HCT116 (cell line): Measurements from ENCODE around the gene STK24. TPM values are rescaled to one million over a fixed set of nuclear protein-coding genes. Genes with fewer than 3 reads are reported as not detected.

Experiments
- ATAC-seq: fragments of 200-7000 bp; cut with Tn5 transposase; 2 replicates; pipeline ENCODE4 v1.9.1; 2020; ENCODE audit warnings: mild to moderate bottlenecking, moderate library complexity
- BruUV-seq: library from RNA; stranded (reverse); fragments of 400-500 nt; replicated peaks from 2 replicates; lab custom pipeline; 2021; lab: Mats Ljungman, UMichigan
- CTCF ChIA-PET: fragments of 300-600 bp; sonication (Branson Sonifier 250); formaldehyde crosslinking; loops from one replicate; lab custom pipeline; 2021; ENCODE audit warnings: antibody characterized with exemption; lab: Charles Lee
- POLR2A ChIA-PET: fragments of 300-600, 350-600 bp; sonication (Branson Sonifier 250); formaldehyde crosslinking; loops from one replicate; lab custom pipeline; 2021; ENCODE audit warnings: antibody characterized with exemption; lab: Charles Lee
- RAD21 ChIA-PET, 2 experiments: fragments of 300-600 bp; sonication (Branson Sonifier 250); formaldehyde crosslinking; loops; one replicate each; lab custom pipeline; 2023; ENCODE audit warnings: low total read pairs in 2 of 2; ENCODE audit not compliant: uncharacterized antibody in 2 of 2, unreplicated experiment in 2 of 2, low non-redundant PET in 1 of 2; lab: Charles Lee
- DNase-seq: peaks from one replicate; pipeline ENCODE4 v3.0.0-alpha.2; 2010; ENCODE audit warnings: low read depth, low spot score
- H2AFZ ChIP-seq: fragments of 200-600 bp; shearing (Covaris generic), sonication (generic); 2 replicates; pipeline ENCODE4 v1.6.1; 2017; ENCODE audit warnings: low read depth, mixed run types, mixed read lengths, antibody characterized with exemption, low read length; ENCODE audit not compliant: poor library complexity, severe bottlenecking
- H3K27ac ChIP-seq: 2 replicates; pipeline ENCODE4 v1.5.1; 2012; ENCODE audit warnings: low read depth, low read length
- H3K27me3 ChIP-seq: fragments of 200-600 bp; sonication (generic); 2 replicates; pipeline ENCODE4 v1.6.1; 2016; ENCODE audit warnings: mixed run types, low read length, mixed read lengths; ENCODE audit not compliant: insufficient read depth
- H3K36me3 ChIP-seq, 2 experiments: fragments of 200-500 bp in 1 of 2; fragments of 200-600 bp in 1 of 2; sonication (Bioruptor generic) in 1 of 2; sonication (generic) in 1 of 2; 2 replicates each; pipeline versions ENCODE4 v1.5.1 to v1.6.1; 2014 to 2016; ENCODE audit warnings: low read length in 2 of 2, inconsistent platforms in 1 of 2, mixed read lengths in 1 of 2, mixed run types in 1 of 2; ENCODE audit not compliant: insufficient read depth in 2 of 2, control insufficient read depth in 1 of 2
- H3K4me1 ChIP-seq, 2 experiments: fragments of 200-600 bp in 1 of 2; sonication (generic) in 1 of 2; 2 replicates each; pipeline versions ENCODE4 v1.5.1 to v1.6.1; 2012 to 2017; ENCODE audit warnings: low read length in 2 of 2, inconsistent platforms in 1 of 2, mild to moderate bottlenecking in 1 of 2, mixed read lengths in 1 of 2, mixed run types in 1 of 2, moderate library complexity in 1 of 2; ENCODE audit not compliant: insufficient read depth in 2 of 2, control insufficient read depth in 1 of 2
- H3K4me2 ChIP-seq: fragments of 200-600 bp; sonication (generic); 2 replicates; pipeline ENCODE4 v1.6.1; 2017; ENCODE audit warnings: mixed run types, low read length, mixed read lengths
- H3K4me3 ChIP-seq, 2 experiments: fragments of 200-600 bp in 1 of 2; sonication (generic) in 1 of 2; replicated peaks in 1 of 2; 2 replicates each; pipeline ENCODE4 v1.5.1; 2011 to 2016; ENCODE audit warnings: low read length in 2 of 2, control low read depth in 1 of 2, low read depth in 1 of 2, mild to moderate bottlenecking in 1 of 2, mixed read lengths in 1 of 2, mixed run types in 1 of 2
- H3K79me2 ChIP-seq: fragments of 200-600 bp; sonication (generic); 2 replicates; pipeline ENCODE4 v1.6.1; 2017; ENCODE audit warnings: mild to moderate bottlenecking, mixed run types, low read length, moderate library complexity, mixed read lengths; ENCODE audit not compliant: insufficient read depth
- H3K9ac ChIP-seq: fragments of 200-600 bp; sonication (generic); 2 replicates; pipeline ENCODE4 v1.6.1; 2016; ENCODE audit warnings: low read length, mixed read lengths
- H3K9me2 ChIP-seq: fragments of 200-600 bp; sonication (generic), shearing (Covaris generic); 2 replicates; pipeline ENCODE4 v1.6.1; 2017; ENCODE audit warnings: mixed run types, mild to moderate bottlenecking, moderate library complexity; ENCODE audit not compliant: insufficient read depth
- H3K9me3 ChIP-seq, 2 experiments: fragments of 200-500 bp in 1 of 2; fragments of 200-600 bp in 1 of 2; sonication (Bioruptor generic) in 1 of 2; sonication (generic) in 1 of 2; 2 replicates each; pipeline ENCODE4 v1.6.1; 2014 to 2017; ENCODE audit warnings: low read length in 2 of 2, mixed read lengths in 2 of 2, inconsistent platforms in 1 of 2, low read depth in 1 of 2, mild to moderate bottlenecking in 1 of 2, mixed run types in 1 of 2, moderate library complexity in 1 of 2; ENCODE audit not compliant: control insufficient read depth in 1 of 2, insufficient read depth in 1 of 2
- H4K20me1 ChIP-seq: fragments of 200-600 bp; sonication (generic), shearing (Covaris generic); 2 replicates; pipeline ENCODE4 v1.6.1; 2017; ENCODE audit warnings: mixed run types, mild to moderate bottlenecking, moderate library complexity; ENCODE audit not compliant: insufficient read depth
- CBX3 ChIP-seq: IDR thresholded peaks from 2 replicates; pipeline ENCODE4 v1.6.1; 2012; ENCODE audit warnings: low read depth
- CEBPB ChIP-seq: IDR thresholded peaks from 2 replicates; pipeline ENCODE4 v1.6.1; 2012; ENCODE audit warnings: low read depth
- CTCF ChIP-seq, 3 experiments: fragments of 200-600 bp in 1 of 3; sonication (generic) in 1 of 3; IDR thresholded peaks in 2 of 3; conservative IDR thresholded peaks in 1 of 3; 2 replicates each; pipeline ENCODE4 v1.5.1; 2012 to 2017; ENCODE audit warnings: low read depth in 2 of 3, low read length in 2 of 3, antibody characterized with exemption in 1 of 3, borderline replicate concordance in 1 of 3, control low read depth in 1 of 3, mild to moderate bottlenecking in 1 of 3, mixed read lengths in 1 of 3, mixed run types in 1 of 3, moderate library complexity in 1 of 3; ENCODE audit not compliant: insufficient read depth in 1 of 3
- EZH2phosphoT487 ChIP-seq: fragments of 200-600 bp; IDR thresholded peaks from 2 replicates; pipeline ENCODE4 v1.6.1; 2018; ENCODE audit warnings: antibody characterized with exemption, borderline replicate concordance
- FOSL1 ChIP-seq: IDR thresholded peaks from 2 replicates; pipeline ENCODE4 v1.6.1; 2012; ENCODE audit warnings: low read depth
- POLR2AphosphoS5 ChIP-seq: IDR thresholded peaks from 2 replicates; pipeline ENCODE4 v1.6.1; 2011; ENCODE audit warnings: mild to moderate bottlenecking, low read depth, low read length, moderate library complexity
- REST ChIP-seq: IDR thresholded peaks from 2 replicates; pipeline ENCODE4 v1.6.1; 2012; ENCODE audit warnings: low read depth
- SP1 ChIP-seq: IDR thresholded peaks from 2 replicates; pipeline ENCODE4 v1.6.1; 2012; ENCODE audit warnings: low read depth
- YY1 ChIP-seq: IDR thresholded peaks from 2 replicates; pipeline ENCODE4 v1.6.1; 2011; ENCODE audit warnings: low read length, low read depth, moderate library complexity, mild to moderate bottlenecking; ENCODE audit not compliant: insufficient replicate concordance; ENCODE audit errors: extremely low read depth
- intact Hi-C: fragments of 100-400 bp; cut with micrococcal nuclease; formaldehyde crosslinking; loops from 2 replicates; pipeline ENCODE4 v1.10.0; 2022
- total RNA-seq: library from RNA; stranded (reverse); gene quantifications from one replicate; pipeline ENCODE4 v1.2.1, GENCODE V29; 2021; ENCODE audit not compliant: unreplicated experiment

STK24 gene
- total RNA-seq, 1 experiment from 2014 or later = 137 TPM

GRCh38 chr13:98474292-98474691 is 102.6 kb downstream of the STK24 start:
- no TSS peak for BruUV-seq
- ChIA-PET POLR2A (no interaction called here), CTCF (no interaction called here), RAD21 (no interaction called here)
- no peak overlapping the region for H3K9ac ChIP-seq
- ATAC-seq (no peak), DNase-seq (no peak)
- H2AFZ ChIP-seq = no peak overlapping the region
- H3K4me1 ChIP-seq = peaks cover 25 to 41% of the 10 kb centered on the region in 2 experiments
- H3K36me3 ChIP-seq = peaks cover 5 to 39% of the 10 kb centered on the region in 2 experiments; a peak in 3 of 4 replicates
- TF ChIP-seq YY1 (no peak), FOSL1 (no peak), CTCF (IDR thresholded peaks at IDR 0.05 in 2 of 3, conservative IDR thresholded peaks at IDR 0.05 in 1 of 3; ENCODE audit: borderline replicate concordance in 1 of 3, insufficient read depth in 1 of 3, low read depth in 2 of 3, low read length in 2 of 3) (no peak), CEBPB (no peak), SP1 (no peak), REST (no peak), CBX3 (no peak), EZH2phosphoT487 (no peak), POLR2AphosphoS5 (no peak)
- intact Hi-C loops = no loop called here
- peaks cover 81% of the 10 kb centered on the region for H3K79me2 ChIP-seq
- no peak overlapping the region for H3K27ac ChIP-seq
- no peak overlapping the region for H3K4me3 ChIP-seq
- H3K27me3 ChIP-seq = no peaks in the 10 kb centered on the region
- H3K9me3 ChIP-seq = no peaks in the 10 kb centered on the region
- no peaks in the 10 kb centered on the region for H4K20me1 ChIP-seq
- H3K9me2 ChIP-seq = no peaks in the 10 kb centered on the region
- no peak overlapping the region for H3K4me2 ChIP-seq
